Kasumi-1 (cell line): Measurements from ENCODE around the gene ODAD2.

Experiments
- DNase-seq, 2 experiments: peaks; one replicate each; lab custom pipeline; 2025; lab: John Stamatoyannopoulos, UW

The ODAD2 gene

GRCh38 chr10:27838361-27838760 is 160.5 kb downstream of the ODAD2 start:
- no peak for DNase-seq

DNA sequence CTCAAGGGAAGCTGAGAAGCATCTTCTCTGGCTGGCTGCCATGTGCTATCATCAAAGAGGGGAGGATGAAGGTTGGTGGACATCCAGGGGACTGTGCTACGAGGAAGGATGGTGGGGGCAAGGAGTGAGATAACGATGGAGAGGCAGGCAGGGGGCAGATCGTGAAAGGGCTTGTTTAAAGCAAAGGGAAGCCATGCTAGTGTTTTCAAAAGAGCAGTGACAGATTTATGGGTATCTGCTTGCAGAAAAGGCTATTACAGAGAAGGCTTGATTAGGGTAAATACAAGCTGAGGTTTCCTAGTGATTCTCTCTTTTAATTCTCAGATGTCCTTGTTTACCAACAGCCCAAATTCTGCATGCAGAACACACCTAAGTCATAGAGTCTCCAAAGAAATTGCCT is 164.4 kb downstream of the ODAD2 start:
- DNase-seq, result no peak

GRCh38 chr10:27833792-27834191 is 165.1 kb downstream of the ODAD2 start:
- no peak for DNase-seq

GRCh38 chr10:27832826-27833225 is 166.1 kb downstream of the ODAD2 start:
- no peak for DNase-seq

- DNase-seq, result no peak
These were observed 172.5 kb downstream of the ODAD2 start for GRCh38 chr10:27826369-27826768.

- no peak for DNase-seq
These were observed 176.6 kb downstream of the ODAD2 start for GRCh38 chr10:27822301-27822700.

- DNase-seq, result no peak
These were observed 178.2 kb downstream of the ODAD2 start for GRCh38 chr10:27820637-27821036.

- no peak for DNase-seq
These were observed 178.9 kb downstream of the ODAD2 start for GRCh38 chr10:27819781-27820531.

GRCh38 chr10:27816320-27816719 is 182.6 kb downstream of the ODAD2 start:
- no peak for DNase-seq

DNA sequence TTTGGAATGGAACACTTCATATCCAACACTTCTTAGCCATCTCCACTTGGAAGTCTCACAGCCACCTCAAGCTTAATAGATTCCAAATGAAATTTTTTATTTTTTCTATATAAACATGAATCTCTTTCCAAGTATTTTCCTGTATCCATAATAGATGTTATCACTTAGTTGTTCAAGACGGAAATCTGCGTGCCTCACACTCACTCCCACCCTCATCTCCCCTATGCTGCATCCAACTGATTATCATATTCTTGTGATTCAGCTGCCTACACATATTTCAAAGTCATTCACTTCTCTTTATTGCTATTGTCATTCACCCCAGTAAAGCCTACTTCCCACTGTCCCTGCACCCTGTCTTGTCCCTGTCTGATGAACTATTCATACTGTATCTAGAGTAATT is 183.0 kb downstream of the ODAD2 start:
- no peak for DNase-seq

DNA sequence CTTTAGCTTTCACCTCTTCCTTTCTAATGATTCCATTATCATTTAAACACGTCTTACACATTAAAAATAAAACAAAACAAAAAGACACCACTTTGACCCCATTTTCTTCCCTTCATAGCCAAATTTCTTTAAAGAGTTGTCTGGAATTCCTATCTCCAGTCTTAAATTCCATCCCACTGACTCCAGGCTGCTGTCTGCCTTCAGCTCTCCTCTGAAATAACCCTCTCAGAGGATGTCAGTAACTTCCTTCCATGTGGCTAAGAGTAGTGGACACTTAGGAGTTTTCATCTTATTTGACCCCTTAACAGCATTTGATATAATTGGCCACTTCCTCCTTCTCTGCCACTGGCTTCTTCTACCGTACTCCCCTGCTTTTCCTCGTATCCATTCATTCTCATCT is 183.6 kb downstream of the ODAD2 start:
- DNase-seq, result no peak

DNA sequence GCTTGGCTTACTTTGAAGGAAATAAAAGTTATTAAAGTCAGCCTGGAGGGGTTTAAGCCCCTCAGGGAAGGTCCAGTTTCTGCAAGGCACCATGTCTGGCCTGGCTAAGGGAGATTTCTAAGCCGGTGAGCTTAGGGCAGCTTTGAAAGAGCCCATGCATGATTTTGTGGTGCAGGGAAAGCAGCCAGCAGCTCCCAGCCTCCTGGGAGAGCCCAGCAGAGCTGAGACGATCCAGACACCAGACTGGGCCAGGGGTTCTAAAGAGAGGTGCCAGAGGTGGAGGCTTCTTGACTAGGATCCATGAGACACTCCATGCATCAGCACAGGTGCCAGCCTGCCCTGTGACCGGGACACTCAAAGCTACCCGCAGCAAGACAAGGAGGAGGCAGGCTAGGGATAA is 193.7 kb downstream of the ODAD2 start:
- DNase-seq, result no peak

DNA sequence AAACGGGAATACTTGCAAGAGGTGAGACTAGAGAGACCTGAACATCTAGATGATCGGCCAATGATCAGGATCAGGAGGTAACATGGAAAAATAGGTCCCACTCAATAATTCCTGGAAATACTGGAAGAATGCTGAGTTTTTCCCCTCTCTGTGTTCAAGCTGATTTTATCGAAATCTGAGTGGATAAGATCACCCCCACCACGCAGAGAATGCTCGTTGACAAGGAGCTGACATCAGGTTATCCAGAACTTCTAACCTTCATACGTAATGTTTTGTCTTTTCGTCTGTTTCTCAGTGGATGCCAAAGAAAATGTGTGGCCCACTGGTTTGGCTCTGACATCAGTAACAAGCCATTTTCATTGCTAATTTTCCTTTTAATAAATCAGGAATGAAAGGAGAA is 194.7 kb downstream of the ODAD2 start:
- no peak for DNase-seq

GRCh38 chr10:27801171-27801785 is 197.6 kb downstream of the ODAD2 start:
- DNase-seq, result no peak

DNA sequence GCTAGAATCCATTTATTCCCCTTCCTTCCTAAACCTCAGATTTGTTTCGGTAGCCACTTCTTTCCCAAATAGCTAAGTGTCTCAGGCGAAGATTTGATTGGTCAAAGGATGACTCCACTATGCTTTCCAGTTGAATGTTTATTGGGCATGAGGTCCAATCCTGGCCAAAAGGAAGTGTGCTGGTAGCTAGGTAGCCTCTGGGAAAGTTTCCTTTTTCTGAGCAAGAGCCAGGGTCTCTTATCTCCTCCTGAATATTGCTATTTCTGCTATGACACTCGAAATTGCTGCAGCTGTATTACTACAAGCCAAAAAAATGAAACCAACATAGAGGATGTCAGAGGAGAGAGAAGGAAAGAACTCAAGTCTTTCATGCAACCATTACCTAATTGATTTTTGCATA is 199.8 kb downstream of the ODAD2 start:
- DNase-seq, result no peak

DNA sequence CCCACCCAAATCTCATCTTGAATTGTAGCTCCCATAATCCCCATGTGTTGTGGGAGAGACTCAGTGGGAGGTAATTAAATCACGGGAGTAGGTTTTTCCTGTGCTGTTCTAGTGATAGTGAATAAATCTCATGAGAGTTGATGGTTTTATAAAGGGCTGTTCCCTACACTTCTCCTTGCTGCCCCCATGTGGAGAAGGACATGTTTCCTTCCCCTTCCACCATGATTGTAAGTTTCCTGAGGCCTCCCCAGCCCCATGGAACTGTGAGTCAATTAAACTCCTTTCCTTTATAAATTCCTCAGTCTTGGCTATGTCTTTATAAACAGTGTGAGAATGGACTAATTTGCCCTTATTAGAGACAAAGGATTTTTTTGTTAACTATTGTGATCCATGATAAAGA is 204.7 kb downstream of the ODAD2 start:
- DNase-seq, result no peak

DNA sequence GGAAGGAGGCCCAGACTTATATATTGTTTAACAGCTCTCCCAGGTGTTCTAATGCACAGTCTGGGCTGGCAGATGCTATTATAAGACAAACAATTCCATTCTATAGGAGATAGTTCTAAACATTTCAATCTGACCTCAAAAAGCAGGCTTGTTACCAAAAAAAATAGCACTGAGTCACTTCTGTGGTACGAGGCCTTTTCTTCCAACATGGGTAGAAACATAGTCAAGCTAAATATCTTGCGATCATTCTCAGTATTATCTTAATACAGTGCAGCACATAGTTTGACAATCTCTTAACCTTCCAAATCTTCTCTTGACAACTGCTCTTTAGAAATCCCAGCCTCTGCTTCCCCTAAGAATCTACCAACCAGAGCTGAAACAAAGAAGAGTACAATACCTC is 206.7 kb downstream of the ODAD2 start:
- no peak for DNase-seq

GRCh38 chr10:27784272-27784671 is 214.6 kb downstream of the ODAD2 start:
- no peak for DNase-seq

- peak; percentile 52 to 80 for DNase-seq
These were observed 215.2 kb downstream of the ODAD2 start for GRCh38 chr10:27783660-27784059.

DNA sequence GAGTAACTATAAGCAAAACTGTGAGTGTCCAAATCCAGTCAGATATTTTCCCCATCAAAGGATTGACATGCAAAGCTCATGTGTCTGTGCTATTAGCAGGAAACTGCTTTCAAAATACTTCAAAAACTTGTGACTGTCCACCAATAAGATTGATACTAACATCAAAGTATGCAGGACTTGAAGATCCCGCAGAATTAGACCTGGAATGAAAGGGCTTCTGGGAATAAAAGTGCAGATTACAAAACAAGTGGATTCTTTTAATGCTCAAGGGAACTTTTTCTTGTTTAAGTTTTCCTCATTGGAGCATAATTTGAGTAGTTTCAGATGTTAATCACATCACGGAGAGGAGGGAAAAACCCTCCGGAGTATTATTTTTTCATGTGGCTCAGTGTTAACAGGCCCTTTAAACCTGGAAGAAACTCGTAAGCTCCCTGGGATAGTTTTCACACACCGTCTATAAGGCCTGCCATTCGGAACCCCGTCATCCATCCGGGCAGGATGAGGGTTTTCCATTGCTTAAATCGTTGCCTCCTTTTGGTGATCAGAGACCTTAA is 219.3 kb downstream of the ODAD2 start:
- DNase-seq, result no peak

DNA sequence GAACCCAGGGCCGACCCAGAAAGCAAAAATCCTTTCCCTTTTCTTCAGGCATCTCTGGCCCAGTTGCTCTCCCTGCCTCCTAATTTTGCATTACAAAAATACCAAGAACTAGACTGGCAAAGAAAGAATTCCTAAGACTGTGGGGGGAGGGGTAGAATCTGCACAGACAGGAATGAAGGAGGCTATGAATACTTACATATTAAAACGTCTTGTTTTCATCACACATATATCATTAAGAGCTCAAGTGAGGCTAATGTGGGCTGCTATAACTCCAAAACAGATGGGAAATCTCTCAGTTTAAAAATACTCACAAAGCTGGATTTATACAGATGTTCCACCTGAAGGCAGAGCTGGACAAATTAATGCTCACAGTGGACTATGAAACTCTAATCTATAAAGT is 224.0 kb downstream of the ODAD2 start:
- DNase-seq, result no peak

DNA sequence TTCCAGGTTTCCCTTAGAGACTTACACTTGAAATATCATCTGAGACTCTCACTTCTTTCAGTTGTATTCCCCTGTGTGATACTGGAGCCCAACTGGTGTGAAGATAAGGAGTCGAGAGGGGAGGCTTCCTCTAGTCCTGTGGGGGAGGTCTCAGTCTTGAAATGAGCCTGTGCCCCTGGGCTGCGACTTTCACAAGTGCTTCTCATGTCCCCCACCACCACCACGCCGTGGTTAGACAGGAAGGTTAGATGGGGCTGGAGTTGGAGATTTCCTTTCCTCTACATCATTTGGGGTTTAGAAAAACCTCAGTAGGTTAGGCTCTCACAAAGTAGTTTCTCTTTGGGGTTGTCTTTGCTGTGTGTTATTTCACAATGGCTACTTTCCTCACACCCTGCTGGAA is 227.6 kb downstream of the ODAD2 start:
- no peak for DNase-seq

- DNase-seq, result no peak
These were observed 228.7 kb downstream of the ODAD2 start for GRCh38 chr10:27770181-27770580.
